HCT116 (cell line): ENCODE results near the gene ICA1L. TPM values are rescaled to one million over a fixed set of nuclear protein-coding genes. Genes with fewer than 3 reads are reported as not detected.

Experiments used
- ATAC-seq: fragments of 200-7000 bp; cut with Tn5 transposase; 2 replicates; pipeline ENCODE4 v1.9.1; 2020; ENCODE audit warnings: mild to moderate bottlenecking, moderate library complexity
- BruUV-seq: library from RNA; stranded (reverse); fragments of 400-500 nt; replicated peaks from 2 replicates; lab custom pipeline; 2021; lab: Mats Ljungman, UMichigan
- CTCF ChIA-PET: fragments of 300-600 bp; sonication (Branson Sonifier 250); formaldehyde crosslinking; loops from one replicate; lab custom pipeline; 2021; ENCODE audit warnings: antibody characterized with exemption; lab: Charles Lee
- POLR2A ChIA-PET: fragments of 300-600, 350-600 bp; sonication (Branson Sonifier 250); formaldehyde crosslinking; loops from one replicate; lab custom pipeline; 2021; ENCODE audit warnings: antibody characterized with exemption; lab: Charles Lee
- RAD21 ChIA-PET, 2 experiments: fragments of 300-600 bp; sonication (Branson Sonifier 250); formaldehyde crosslinking; loops; one replicate each; lab custom pipeline; 2023; ENCODE audit warnings: low total read pairs in 2 of 2; ENCODE audit not compliant: uncharacterized antibody in 2 of 2, unreplicated experiment in 2 of 2, low non-redundant PET in 1 of 2; lab: Charles Lee
- DNase-seq: peaks from one replicate; pipeline ENCODE4 v3.0.0-alpha.2; 2010; ENCODE audit warnings: low read depth, low spot score
- H2AFZ ChIP-seq: fragments of 200-600 bp; shearing (Covaris generic), sonication (generic); 2 replicates; pipeline ENCODE4 v1.6.1; 2017; ENCODE audit warnings: low read depth, mixed run types, mixed read lengths, antibody characterized with exemption, low read length; ENCODE audit not compliant: poor library complexity, severe bottlenecking
- H3K27ac ChIP-seq: 2 replicates; pipeline ENCODE4 v1.5.1; 2012; ENCODE audit warnings: low read depth, low read length
- H3K27me3 ChIP-seq: fragments of 200-600 bp; sonication (generic); 2 replicates; pipeline ENCODE4 v1.6.1; 2016; ENCODE audit warnings: mixed run types, low read length, mixed read lengths; ENCODE audit not compliant: insufficient read depth
- H3K36me3 ChIP-seq, 2 experiments: fragments of 200-500 bp in 1 of 2; fragments of 200-600 bp in 1 of 2; sonication (Bioruptor generic) in 1 of 2; sonication (generic) in 1 of 2; 2 replicates each; pipeline versions ENCODE4 v1.5.1 to v1.6.1; 2014 to 2016; ENCODE audit warnings: low read length in 2 of 2, inconsistent platforms in 1 of 2, mixed read lengths in 1 of 2, mixed run types in 1 of 2; ENCODE audit not compliant: insufficient read depth in 2 of 2, control insufficient read depth in 1 of 2
- H3K4me1 ChIP-seq, 2 experiments: fragments of 200-600 bp in 1 of 2; sonication (generic) in 1 of 2; 2 replicates each; pipeline versions ENCODE4 v1.5.1 to v1.6.1; 2012 to 2017; ENCODE audit warnings: low read length in 2 of 2, inconsistent platforms in 1 of 2, mild to moderate bottlenecking in 1 of 2, mixed read lengths in 1 of 2, mixed run types in 1 of 2, moderate library complexity in 1 of 2; ENCODE audit not compliant: insufficient read depth in 2 of 2, control insufficient read depth in 1 of 2
- H3K4me2 ChIP-seq: fragments of 200-600 bp; sonication (generic); 2 replicates; pipeline ENCODE4 v1.6.1; 2017; ENCODE audit warnings: mixed run types, low read length, mixed read lengths
- H3K4me3 ChIP-seq, 2 experiments: fragments of 200-600 bp in 1 of 2; sonication (generic) in 1 of 2; replicated peaks in 1 of 2; 2 replicates each; pipeline ENCODE4 v1.5.1; 2011 to 2016; ENCODE audit warnings: low read length in 2 of 2, control low read depth in 1 of 2, low read depth in 1 of 2, mild to moderate bottlenecking in 1 of 2, mixed read lengths in 1 of 2, mixed run types in 1 of 2
- H3K79me2 ChIP-seq: fragments of 200-600 bp; sonication (generic); 2 replicates; pipeline ENCODE4 v1.6.1; 2017; ENCODE audit warnings: mild to moderate bottlenecking, mixed run types, low read length, moderate library complexity, mixed read lengths; ENCODE audit not compliant: insufficient read depth
- H3K9ac ChIP-seq: fragments of 200-600 bp; sonication (generic); 2 replicates; pipeline ENCODE4 v1.6.1; 2016; ENCODE audit warnings: low read length, mixed read lengths
- H3K9me2 ChIP-seq: fragments of 200-600 bp; sonication (generic), shearing (Covaris generic); 2 replicates; pipeline ENCODE4 v1.6.1; 2017; ENCODE audit warnings: mixed run types, mild to moderate bottlenecking, moderate library complexity; ENCODE audit not compliant: insufficient read depth
- H3K9me3 ChIP-seq, 2 experiments: fragments of 200-500 bp in 1 of 2; fragments of 200-600 bp in 1 of 2; sonication (Bioruptor generic) in 1 of 2; sonication (generic) in 1 of 2; 2 replicates each; pipeline ENCODE4 v1.6.1; 2014 to 2017; ENCODE audit warnings: low read length in 2 of 2, mixed read lengths in 2 of 2, inconsistent platforms in 1 of 2, low read depth in 1 of 2, mild to moderate bottlenecking in 1 of 2, mixed run types in 1 of 2, moderate library complexity in 1 of 2; ENCODE audit not compliant: control insufficient read depth in 1 of 2, insufficient read depth in 1 of 2
- H4K20me1 ChIP-seq: fragments of 200-600 bp; sonication (generic), shearing (Covaris generic); 2 replicates; pipeline ENCODE4 v1.6.1; 2017; ENCODE audit warnings: mixed run types, mild to moderate bottlenecking, moderate library complexity; ENCODE audit not compliant: insufficient read depth
- CEBPB ChIP-seq: IDR thresholded peaks from 2 replicates; pipeline ENCODE4 v1.6.1; 2012; ENCODE audit warnings: low read depth
- CTCF ChIP-seq, 3 experiments: fragments of 200-600 bp in 1 of 3; sonication (generic) in 1 of 3; IDR thresholded peaks in 2 of 3; conservative IDR thresholded peaks in 1 of 3; 2 replicates each; pipeline ENCODE4 v1.5.1; 2012 to 2017; ENCODE audit warnings: low read depth in 2 of 3, low read length in 2 of 3, antibody characterized with exemption in 1 of 3, borderline replicate concordance in 1 of 3, control low read depth in 1 of 3, mild to moderate bottlenecking in 1 of 3, mixed read lengths in 1 of 3, mixed run types in 1 of 3, moderate library complexity in 1 of 3; ENCODE audit not compliant: insufficient read depth in 1 of 3
- EGR1 ChIP-seq: IDR thresholded peaks from 2 replicates; pipeline ENCODE4 v1.6.1; 2012; ENCODE audit warnings: low read depth
- ELF1 ChIP-seq: IDR thresholded peaks from 2 replicates; pipeline ENCODE4 v1.6.1; 2012; ENCODE audit warnings: low read depth, borderline replicate concordance
- EZH2 ChIP-seq: fragments of 200-600 bp; sonication (generic); IDR thresholded peaks from 2 replicates; pipeline ENCODE4 v1.6.1; 2017; ENCODE audit warnings: antibody characterized with exemption, mixed run types
- EZH2phosphoT487 ChIP-seq: fragments of 200-600 bp; IDR thresholded peaks from 2 replicates; pipeline ENCODE4 v1.6.1; 2018; ENCODE audit warnings: antibody characterized with exemption, borderline replicate concordance
- FOSL1 ChIP-seq: IDR thresholded peaks from 2 replicates; pipeline ENCODE4 v1.6.1; 2012; ENCODE audit warnings: low read depth
- JUND ChIP-seq: IDR thresholded peaks from 2 replicates; pipeline ENCODE4 v1.6.1; 2012
- POLR2A ChIP-seq: IDR thresholded peaks from 2 replicates; pipeline ENCODE4 v1.7.0; 2011; ENCODE audit warnings: borderline replicate concordance; ENCODE audit not compliant: insufficient read depth, insufficient read length; ENCODE audit errors: extremely low read depth
- POLR2AphosphoS5 ChIP-seq: IDR thresholded peaks from 2 replicates; pipeline ENCODE4 v1.6.1; 2011; ENCODE audit warnings: mild to moderate bottlenecking, low read depth, low read length, moderate library complexity
- SIN3A ChIP-seq: IDR thresholded peaks from 2 replicates; pipeline ENCODE4 v1.6.1; 2012; ENCODE audit warnings: low read depth
- SP1 ChIP-seq: IDR thresholded peaks from 2 replicates; pipeline ENCODE4 v1.6.1; 2012; ENCODE audit warnings: low read depth
- SRF ChIP-seq: IDR thresholded peaks from 2 replicates; pipeline ENCODE4 v1.6.1; 2012; ENCODE audit warnings: low read depth
- TCF7L2 ChIP-seq: IDR thresholded peaks from 2 replicates; pipeline ENCODE4 v1.7.0; 2011; ENCODE audit warnings: borderline replicate concordance, inconsistent platforms; ENCODE audit not compliant: insufficient read depth, insufficient read length; ENCODE audit errors: extremely low read depth
- YY1 ChIP-seq: IDR thresholded peaks from 2 replicates; pipeline ENCODE4 v1.6.1; 2011; ENCODE audit warnings: low read length, low read depth, moderate library complexity, mild to moderate bottlenecking; ENCODE audit not compliant: insufficient replicate concordance; ENCODE audit errors: extremely low read depth
- ZFX ChIP-seq: fragments of 450-650 bp; IDR thresholded peaks from 2 replicates; pipeline ENCODE4 v1.6.1; 2017
- ZNF274 ChIP-seq: fragments of 200-500 bp; sonication (Bioruptor generic); IDR thresholded peaks from 2 replicates; pipeline ENCODE4 v1.6.1; 2014; ENCODE audit warnings: mild to moderate bottlenecking, low read depth, low read length, inconsistent platforms
- intact Hi-C: fragments of 100-400 bp; cut with micrococcal nuclease; formaldehyde crosslinking; loops from 2 replicates; pipeline ENCODE4 v1.10.0; 2022
- total RNA-seq: library from RNA; stranded (reverse); gene quantifications from one replicate; pipeline ENCODE4 v1.2.1, GENCODE V29; 2021; ENCODE audit not compliant: unreplicated experiment
- TF ChIP-seq, protein P1 (sequence below): IDR thresholded peaks from 2 replicates; pipeline ENCODE4 v1.6.1; 2012
- TF ChIP-seq, protein P2 (sequence below): IDR thresholded peaks from 2 replicates; pipeline ENCODE4 v1.6.1; 2012

Gene ICA1L
- total RNA-seq, 1 experiment from 2014 or later = 2.5 TPM

GRCh38 chr2:202797944-202798343 is 73.6 kb downstream of the ICA1L start:
- Histone ChIP-seq H3K4me2 (no peak overlapping the region), H2AFZ (no peak overlapping the region), H3K27ac (no peak overlapping the region), H4K20me1 (no peaks in the 10 kb centered on the region), H3K9ac (no peak overlapping the region), H3K4me1 (no peaks in the 10 kb centered on the region), H3K36me3 (no peaks in the 10 kb centered on the region), H3K27me3 (no peaks in the 10 kb centered on the region), H3K4me3 (no peak overlapping the region), H3K9me2 (no peaks in the 10 kb centered on the region), H3K9me3 (no peaks in the 10 kb centered on the region), H3K79me2 (no peaks in the 10 kb centered on the region)
- CTCF ChIA-PET = no interaction called here
- BruUV-seq = no TSS peak
- ATAC-seq (no peak), DNase-seq (no peak)
- TF ChIP-seq SRF = no peak
- TF ChIP-seq, protein P1, sequence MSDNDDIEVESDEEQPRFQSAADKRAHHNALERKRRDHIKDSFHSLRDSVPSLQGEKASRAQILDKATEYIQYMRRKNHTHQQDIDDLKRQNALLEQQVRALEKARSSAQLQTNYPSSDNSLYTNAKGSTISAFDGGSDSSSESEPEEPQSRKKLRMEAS = no peak
- TF ChIP-seq YY1 = no peak
- TF ChIP-seq ELF1 = no peak
- no peak for TF ChIP-seq SP1
- no peak for TF ChIP-seq SIN3A
- TF ChIP-seq CEBPB = no peak
- TF ChIP-seq ZFX = no peak
- TF ChIP-seq EGR1 = no peak
- TF ChIP-seq EZH2 = no peak
- no peak for TF ChIP-seq POLR2A
- TF ChIP-seq ZNF274 = no peak
- TF ChIP-seq TCF7L2 = no peak
- TF ChIP-seq, protein P2, sequence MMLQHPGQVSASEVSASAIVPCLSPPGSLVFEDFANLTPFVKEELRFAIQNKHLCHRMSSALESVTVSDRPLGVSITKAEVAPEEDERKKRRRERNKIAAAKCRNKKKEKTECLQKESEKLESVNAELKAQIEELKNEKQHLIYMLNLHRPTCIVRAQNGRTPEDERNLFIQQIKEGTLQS = no peak
- TF ChIP-seq JUND = no peak
- POLR2A ChIA-PET = no interaction called here
- intact Hi-C loops = no loop called here
- RAD21 ChIA-PET = no interaction called here

GRCh38 chr2:202790676-202791075 is 80.9 kb downstream of the ICA1L start:
- H2AFZ ChIP-seq = no peak overlapping the region
- no peak for DNase-seq
- no peaks in the 10 kb centered on the region for H3K4me1 ChIP-seq
- no TSS peak for BruUV-seq
- ChIA-PET RAD21 (no interaction called here), POLR2A (no interaction called here), CTCF (no interaction called here)
- H3K27ac ChIP-seq = no peak overlapping the region
- H4K20me1 ChIP-seq = no peaks in the 10 kb centered on the region
- ATAC-seq = no peak
- no peaks in the 10 kb centered on the region for H3K9me3 ChIP-seq
- intact Hi-C loops = no loop called here
- no peak overlapping the region for H3K4me2 ChIP-seq
- no peaks in the 10 kb centered on the region for H3K9me2 ChIP-seq
- H3K79me2 ChIP-seq = no peaks in the 10 kb centered on the region
- H3K4me3 ChIP-seq = no peak overlapping the region
- H3K9ac ChIP-seq = no peak overlapping the region
- no peaks in the 10 kb centered on the region for H3K27me3 ChIP-seq
- H3K36me3 ChIP-seq = no peaks in the 10 kb centered on the region
- TF ChIP-seq JUND (no peak), CEBPB (no peak), EZH2phosphoT487 (no peak), TCF7L2 (no peak), FOSL1 (no peak), CTCF (IDR thresholded peaks at IDR 0.05 in 2 of 3, conservative IDR thresholded peaks at IDR 0.05 in 1 of 3; ENCODE audit: borderline replicate concordance in 1 of 3, insufficient read depth in 1 of 3, low read depth in 2 of 3, low read length in 2 of 3) (no peak), POLR2AphosphoS5 (no peak), ZFX (no peak), SRF (no peak)
- TF ChIP-seq, protein P2 = no peak
